HUES64 (cell line): Measurements from ENCODE around the gene FOXN4.

Experiments used
- H3K27ac ChIP-seq: 2 replicates; pipeline ENCODE4 v1.7.0; 2013; ENCODE audit warnings: low read depth, low read length, inconsistent platforms
- H3K27me3 ChIP-seq: 2 replicates; pipeline ENCODE4 v1.6.1; 2013; ENCODE audit warnings: mild to moderate bottlenecking, low read length; ENCODE audit not compliant: insufficient read depth
- H3K36me3 ChIP-seq: 2 replicates; pipeline ENCODE4 v1.6.1; 2013; ENCODE audit warnings: mild to moderate bottlenecking, low read length; ENCODE audit not compliant: insufficient read depth
- H3K4me1 ChIP-seq: 2 replicates; pipeline ENCODE4 v1.6.1; 2013; ENCODE audit warnings: mild to moderate bottlenecking, low read length, moderate library complexity; ENCODE audit not compliant: insufficient read depth
- H3K4me3 ChIP-seq: 2 replicates; pipeline ENCODE4 v1.5.1; 2013; ENCODE audit warnings: mild to moderate bottlenecking, low read length, moderate library complexity
- H3K9ac ChIP-seq: 2 replicates; pipeline ENCODE4 v1.6.1; 2013; ENCODE audit warnings: mild to moderate bottlenecking, low read depth, low read length
- H3K9me3 ChIP-seq: 2 replicates; pipeline ENCODE4 v1.6.1; 2013; ENCODE audit warnings: low read depth, low read length; ENCODE audit not compliant: insufficient read depth
- WGBS: fragments of 150-250, 120-280 bp; methylation state at CpG from one replicate; pipeline ENCODE4 v1.1.7; 2013; ENCODE audit warnings: missing lambda C conversion rate; 5-methylcytosine and 5-hydroxymethylcytosine counted together

Gene FOXN4

GRCh38 chr12:109268896-109269295 lies 40.2 kb downstream of the FOXN4 start:
- Histone ChIP-seq H3K4me3 (no peak overlapping the region), H3K9ac (no peak overlapping the region), H3K27ac (no peak overlapping the region), H3K27me3 (0 out of 2 replicates have a peak, but pooled peaks cover 3% of the 10 kb centered on the region), H3K9me3 (no peaks in the 10 kb centered on the region), H3K4me1 (no peaks in the 10 kb centered on the region), H3K36me3 (peaks cover 8% of the 10 kb centered on the region; the same call in 1 of the 2 replicates)
- WGBS, result 94% methylated on average over 4 of the region's 4 CpGs

GRCh38 chr12:109267361-109267760 lies 41.7 kb downstream of the FOXN4 start:
- H3K36me3 ChIP-seq, result peaks cover 8% of the 10 kb centered on the region; the same call in 1 of the 2 replicates
- H3K27me3 ChIP-seq, result 0 out of 2 replicates have a peak, but pooled peaks cover 3% of the 10 kb centered on the region
- 91% methylated on average over 14 of the region's 14 CpGs for WGBS
- no peaks in the 10 kb centered on the region for H3K9me3 ChIP-seq
- no peaks in the 10 kb centered on the region for H3K4me1 ChIP-seq
- H3K4me3 ChIP-seq, result no peak overlapping the region
- no peak overlapping the region for H3K9ac ChIP-seq
- no peak overlapping the region for H3K27ac ChIP-seq

- Histone ChIP-seq H3K4me3 (no peak overlapping the region), H3K27ac (no peak overlapping the region), H3K27me3 (no peaks in the 10 kb centered on the region), H3K4me1 (no peaks in the 10 kb centered on the region), H3K9ac (no peak overlapping the region), H3K36me3 (peaks cover 8% of the 10 kb centered on the region; the same call in 1 of the 2 replicates), H3K9me3 (no peaks in the 10 kb centered on the region)
- WGBS, result 90% methylated on average over 16 of the region's 16 CpGs
Observed at GRCh38 chr12:109266106-109266879, 42.8 kb downstream of the FOXN4 start.

GRCh38 chr12:109264943-109265650 lies 44.0 kb downstream of the FOXN4 start:
- no peak overlapping the region for H3K27ac ChIP-seq
- peaks cover 11% of the 10 kb centered on the region; the same call in 1 of the 2 replicates for H3K36me3 ChIP-seq
- H3K9ac ChIP-seq, result no peak overlapping the region
- H3K4me1 ChIP-seq, result no peaks in the 10 kb centered on the region; the same call in 1 of the 2 replicates
- WGBS, result 95% methylated on average over 27 of the region's 27 CpGs
- no peak overlapping the region for H3K4me3 ChIP-seq
- no peaks in the 10 kb centered on the region for H3K27me3 ChIP-seq
- no peaks in the 10 kb centered on the region for H3K9me3 ChIP-seq

GRCh38 chr12:109264095-109264942 lies 44.8 kb downstream of the FOXN4 start:
- H3K4me3 ChIP-seq, result no peak overlapping the region
- peaks cover 11% of the 10 kb centered on the region; the same call in 1 of the 2 replicates for H3K36me3 ChIP-seq
- H3K9ac ChIP-seq, result no peak overlapping the region
- H3K27me3 ChIP-seq, result no peaks in the 10 kb centered on the region
- WGBS, result 39% methylated on average over 23 of the region's 23 CpGs
- H3K27ac ChIP-seq, result no peak overlapping the region
- H3K9me3 ChIP-seq, result no peaks in the 10 kb centered on the region
- H3K4me1 ChIP-seq, result no peaks in the 10 kb centered on the region; the same call in 1 of the 2 replicates

- Histone ChIP-seq H3K4me3 (no peak overlapping the region), H3K27me3 (no peaks in the 10 kb centered on the region), H3K36me3 (peaks cover 11% of the 10 kb centered on the region; the same call in 1 of the 2 replicates), H3K27ac (no peak overlapping the region), H3K4me1 (no peaks in the 10 kb centered on the region; the same call in 1 of the 2 replicates), H3K9ac (no peak overlapping the region), H3K9me3 (no peaks in the 10 kb centered on the region)
- 92% methylated on average over 3 of the region's 3 CpGs for WGBS
Observed at GRCh38 chr12:109263439-109263838, 45.6 kb downstream of the FOXN4 start.

GRCh38 chr12:109261939-109262338 lies 47.1 kb downstream of the FOXN4 start:
- 90% methylated on average over 2 of the region's 2 CpGs for WGBS
- H3K4me3 ChIP-seq, result no peak overlapping the region
- H3K27me3 ChIP-seq, result no peaks in the 10 kb centered on the region
- H3K36me3 ChIP-seq, result peaks cover 11% of the 10 kb centered on the region; the same call in 1 of the 2 replicates
- no peaks in the 10 kb centered on the region; the same call in 1 of the 2 replicates for H3K4me1 ChIP-seq
- no peak overlapping the region for H3K9ac ChIP-seq
- no peaks in the 10 kb centered on the region for H3K9me3 ChIP-seq
- no peak overlapping the region for H3K27ac ChIP-seq

GRCh38 chr12:109261087-109261486 lies 48.0 kb downstream of the FOXN4 start:
- Histone ChIP-seq H3K27ac (peak overlapping the region; percentile 6; the same call in 1 of the 2 replicates), H3K36me3 (peaks cover 11% of the 10 kb centered on the region; the same call in 1 of the 2 replicates), H3K9ac (no peak overlapping the region), H3K9me3 (no peaks in the 10 kb centered on the region), H3K4me3 (no peak overlapping the region), H3K27me3 (no peaks in the 10 kb centered on the region), H3K4me1 (no peaks in the 10 kb centered on the region; the same call in 1 of the 2 replicates)
- 71% methylated on average over 1 of the region's 1 CpG for WGBS

- Histone ChIP-seq H3K9ac (no peak overlapping the region), H3K27me3 (no peaks in the 10 kb centered on the region), H3K4me1 (no peaks in the 10 kb centered on the region; the same call in 1 of the 2 replicates), H3K4me3 (no peak overlapping the region), H3K9me3 (no peaks in the 10 kb centered on the region), H3K27ac (no peak overlapping the region), H3K36me3 (peaks cover 3% of the 10 kb centered on the region; the same call in 1 of the 2 replicates)
- 100% methylated on average over 1 of the region's 1 CpG for WGBS
Observed at GRCh38 chr12:109259545-109259895, 49.6 kb downstream of the FOXN4 start.

- Histone ChIP-seq H3K27ac (no peak overlapping the region), H3K9me3 (0 out of 2 replicates have a peak, but pooled peaks cover 3% of the 10 kb centered on the region), H3K36me3 (peaks cover 3% of the 10 kb centered on the region; the same call in 1 of the 2 replicates), H3K27me3 (no peaks in the 10 kb centered on the region), H3K4me1 (no peaks in the 10 kb centered on the region; the same call in 1 of the 2 replicates), H3K9ac (no peak overlapping the region), H3K4me3 (no peak overlapping the region)
- WGBS, result 87% methylated on average over 16 of the region's 16 CpGs
Observed at GRCh38 chr12:109258607-109259544, 50.2 kb downstream of the FOXN4 start.
